Osteocyte (in vitro differentiated cells): ENCODE results near the gene KRT74. TPM values are rescaled to one million over a fixed set of nuclear protein-coding genes. Genes with fewer than 3 reads are reported as not detected.

Experiments
- DNase-seq: peaks from one replicate; pipeline ENCODE4 v3.0.0; 2021; ENCODE audit warnings: mixed read lengths; ENCODE audit not compliant: unreplicated experiment; ENCODE audit errors: extremely low spot score
- H3K27ac Mint-ChIP-seq: one replicate; pipeline ENCODE4 v1.8.0; 2021; ENCODE audit warnings: mild to moderate bottlenecking, mixed read lengths; ENCODE audit not compliant: unreplicated experiment
- H3K27me3 Mint-ChIP-seq: one replicate; pipeline ENCODE4 v1.8.0; 2021; ENCODE audit warnings: mixed read lengths; ENCODE audit not compliant: unreplicated experiment
- H3K36me3 Mint-ChIP-seq: one replicate; pipeline ENCODE4 v1.8.0; 2021; ENCODE audit warnings: mixed read lengths; ENCODE audit not compliant: unreplicated experiment
- H3K4me1 Mint-ChIP-seq: one replicate; pipeline ENCODE4 v1.8.0; 2021; ENCODE audit warnings: mixed read lengths; ENCODE audit not compliant: unreplicated experiment
- H3K4me3 Mint-ChIP-seq: one replicate; pipeline ENCODE4 v1.8.0; 2021; ENCODE audit warnings: mild to moderate bottlenecking, moderate library complexity, mixed read lengths; ENCODE audit not compliant: unreplicated experiment
- H3K9me3 Mint-ChIP-seq: one replicate; pipeline ENCODE4 v1.8.0; 2021; ENCODE audit warnings: mixed read lengths; ENCODE audit not compliant: unreplicated experiment
- CTCF ChIP-seq: fragments of 200-600 bp; sonication (generic); IDR thresholded peaks from 2 replicates; pipeline ENCODE4 v1.5.0; 2021; ENCODE audit warnings: antibody characterized with exemption, mild to moderate bottlenecking, moderate library complexity
- total RNA-seq: library from RNA; stranded (reverse); gene quantifications from 2 replicates; pipeline ENCODE4 v1.2.1, GENCODE V29; 2021

KRT74 gene
- total RNA-seq, 1 donor from 2014 or later = not detected

- DNase-seq = peak; percentile 69
- H3K36me3 Mint-ChIP-seq = no peaks in the 10 kb centered on the region
- H3K9me3 Mint-ChIP-seq = no peaks in the 10 kb centered on the region
- no peak overlapping the region for H3K27ac Mint-ChIP-seq
- H3K4me3 Mint-ChIP-seq = no peak overlapping the region
- no peaks in the 10 kb centered on the region for H3K4me1 Mint-ChIP-seq
- TF ChIP-seq CTCF = no peak
- peaks cover 56% of the 10 kb centered on the region for H3K27me3 Mint-ChIP-seq
These were observed 39.9 kb upstream of the KRT74 start for GRCh38 chr12:52613384-52614030.

- peak; percentile 32 for DNase-seq
- Mint-ChIP-seq H3K27ac (no peak overlapping the region), H3K9me3 (no peaks in the 10 kb centered on the region), H3K4me1 (no peaks in the 10 kb centered on the region), H3K36me3 (no peaks in the 10 kb centered on the region), H3K4me3 (no peak overlapping the region), H3K27me3 (peaks cover 63% of the 10 kb centered on the region)
- no peak for TF ChIP-seq CTCF
These were observed 39.1 kb upstream of the KRT74 start for GRCh38 chr12:52612431-52613383.

GRCh38 chr12:52611080-52611468, 37.4 kb upstream of the KRT74 start:
- Mint-ChIP-seq H3K27ac (no peak overlapping the region), H3K36me3 (no peaks in the 10 kb centered on the region), H3K4me3 (no peak overlapping the region), H3K9me3 (no peaks in the 10 kb centered on the region), H3K4me1 (no peaks in the 10 kb centered on the region), H3K27me3 (peaks cover 63% of the 10 kb centered on the region)
- no peak for TF ChIP-seq CTCF
- DNase-seq = peak; percentile 63

GRCh38 chr12:52608826-52609630, 35.4 kb upstream of the KRT74 start:
- Mint-ChIP-seq H3K27ac (no peak overlapping the region), H3K36me3 (no peaks in the 10 kb centered on the region), H3K27me3 (peaks cover 72% of the 10 kb centered on the region), H3K4me3 (no peak overlapping the region), H3K9me3 (no peaks in the 10 kb centered on the region), H3K4me1 (no peaks in the 10 kb centered on the region)
- TF ChIP-seq CTCF = no peak
- peak; percentile 66 for DNase-seq
